Stimulated activated CD4-positive, alpha-beta T cell treated with anti-CD3 and anti-CD28 coated beads, Interleukin-4, amount 100 ng/mL, for 4 hours (primary cell): Measurements from ENCODE around the gene RNF175.
A peak's percentile ranks its signal among the peaks of the same experiment; 100 is the strongest.

Experiments
- DNase-seq, 2 experiments: peaks; one replicate each; pipeline ENCODE4 v3.0.0-alpha.2; 2020

The RNF175 gene

DNA sequence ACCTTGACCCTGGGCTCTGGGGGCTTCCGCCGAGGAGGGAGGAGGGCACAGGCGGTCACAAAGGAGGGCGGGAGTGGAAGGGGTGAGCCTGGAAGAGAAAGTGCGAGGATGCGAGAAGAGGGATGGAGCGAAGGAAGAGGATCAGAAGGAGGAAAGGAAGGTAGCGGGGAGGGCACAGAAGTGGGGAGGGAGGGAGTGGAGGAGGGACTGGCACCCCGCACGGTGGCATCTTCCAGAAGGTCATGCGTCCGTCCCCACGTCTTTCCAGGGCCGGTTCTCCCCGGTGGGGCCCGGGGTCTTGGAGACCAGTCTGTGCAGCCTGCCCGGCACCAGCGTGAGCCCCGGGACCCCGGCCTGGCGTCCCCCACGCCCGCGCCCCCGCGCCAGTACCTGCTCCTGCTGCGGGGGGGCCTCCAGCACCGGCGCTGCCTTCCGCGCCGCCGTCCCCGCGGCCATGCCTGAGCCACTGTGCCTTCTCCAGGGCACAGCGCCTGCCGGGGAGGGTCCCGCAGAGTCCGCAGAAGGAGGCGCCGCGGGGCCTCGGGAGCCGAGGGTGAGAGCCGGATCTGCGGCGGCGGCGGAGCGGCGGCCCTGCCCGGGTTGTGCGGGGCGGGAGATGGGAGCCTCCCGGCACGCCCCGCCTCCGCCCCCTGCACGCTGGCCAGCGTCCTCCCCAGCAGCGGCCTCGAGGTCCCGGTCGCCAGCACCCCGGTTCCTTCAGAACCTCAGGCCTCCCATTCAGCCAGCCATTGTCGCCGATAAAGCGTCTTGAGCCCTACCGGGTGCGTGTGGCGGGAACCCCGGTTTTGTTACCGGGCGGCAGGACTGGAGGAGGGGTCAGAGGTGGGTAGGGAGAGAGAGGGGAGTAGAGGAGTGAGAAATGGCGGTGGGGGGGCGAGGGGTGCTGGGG lies at the start of gene RNF175:
Gene RNF175, minus strand, starts transcription at position 618 of the 910 bp plus-strand sequence. Its CDS starts 162 bp downstream, at position 456.
- peak in 1 of 2 experiments; percentile 29 for DNase-seq

DNA sequence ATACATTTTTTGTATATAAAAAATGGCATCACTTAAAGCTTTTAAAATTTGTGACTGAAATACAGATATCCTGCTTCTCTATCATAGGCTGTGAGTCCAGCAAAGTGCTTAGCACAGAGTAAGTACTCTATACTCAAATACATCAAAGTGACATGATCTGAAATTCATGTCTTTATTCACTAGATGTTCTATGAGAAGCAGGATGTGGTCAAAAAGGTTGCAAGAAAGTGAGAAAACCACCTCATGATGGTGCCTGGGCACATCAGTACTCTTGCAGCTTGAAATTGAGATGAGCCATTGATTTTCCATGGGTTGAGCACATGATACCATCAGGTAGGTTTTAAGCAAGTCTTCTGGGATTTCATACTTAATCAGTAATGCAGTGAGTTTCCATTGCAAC lies 49.5 kb upstream of the RNF175 start:
- no peak for DNase-seq

DNA sequence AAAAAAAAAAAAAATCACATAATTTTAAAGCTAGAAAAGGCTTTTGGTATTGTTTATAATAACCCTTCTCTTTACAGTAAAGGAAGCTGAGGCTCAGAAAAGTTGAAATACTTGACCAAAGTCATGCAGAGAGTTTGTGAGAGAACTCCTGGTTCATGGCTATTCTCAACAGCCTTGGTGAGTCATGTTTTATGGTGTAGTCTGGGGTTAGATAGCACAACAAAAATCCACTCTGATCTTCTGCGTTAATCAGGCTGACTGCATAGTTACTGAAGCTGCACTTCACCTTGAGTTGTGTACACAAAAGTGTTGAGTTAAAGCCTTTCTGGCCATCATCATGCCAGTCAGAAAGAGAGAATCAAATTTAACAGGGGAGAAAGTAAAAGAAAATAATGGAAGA lies 48.4 kb upstream of the RNF175 start:
- DNase-seq, result no peak

DNA sequence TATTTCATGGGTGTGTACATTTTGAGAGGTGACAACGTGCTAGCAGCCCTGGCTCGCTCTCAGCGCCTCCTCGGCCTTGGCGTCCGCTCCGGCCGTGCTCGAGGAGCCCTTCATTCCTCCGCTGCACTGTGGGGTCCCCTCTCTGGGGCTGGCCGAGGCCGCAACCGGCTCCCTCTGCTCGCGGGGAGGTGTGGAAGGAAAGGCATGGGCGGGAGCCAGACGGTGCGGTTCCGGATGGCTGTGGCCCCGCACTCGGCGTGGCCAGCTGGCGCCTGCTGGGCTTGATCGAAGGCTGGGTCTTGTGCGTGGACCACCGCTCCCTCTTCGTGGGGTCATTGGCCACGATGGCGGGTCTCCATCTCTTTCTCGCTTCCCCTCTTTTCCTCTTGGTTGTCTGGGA lies 46.2 kb upstream of the RNF175 start:
- DNase-seq, result no peak

DNA sequence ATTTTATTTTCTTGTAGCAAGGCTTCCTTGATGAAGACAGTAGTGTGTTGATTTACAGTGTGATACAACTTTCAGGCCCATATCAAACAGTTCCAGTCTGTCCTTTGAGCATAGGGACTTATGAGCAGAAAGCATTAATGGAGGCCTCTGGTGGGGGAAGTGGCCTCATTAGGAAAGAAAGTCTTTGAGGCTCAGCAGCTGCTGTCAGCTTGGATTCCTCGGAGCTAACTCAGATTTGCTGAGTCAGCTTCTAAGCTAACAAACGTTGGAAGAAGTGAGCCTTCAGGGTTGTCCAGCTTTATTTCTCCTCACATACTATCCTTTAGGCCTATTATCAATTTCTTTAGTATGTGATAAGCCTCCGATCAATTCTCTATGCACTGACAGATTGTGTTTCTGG lies 44.9 kb upstream of the RNF175 start:
- DNase-seq, result no peak

DNA sequence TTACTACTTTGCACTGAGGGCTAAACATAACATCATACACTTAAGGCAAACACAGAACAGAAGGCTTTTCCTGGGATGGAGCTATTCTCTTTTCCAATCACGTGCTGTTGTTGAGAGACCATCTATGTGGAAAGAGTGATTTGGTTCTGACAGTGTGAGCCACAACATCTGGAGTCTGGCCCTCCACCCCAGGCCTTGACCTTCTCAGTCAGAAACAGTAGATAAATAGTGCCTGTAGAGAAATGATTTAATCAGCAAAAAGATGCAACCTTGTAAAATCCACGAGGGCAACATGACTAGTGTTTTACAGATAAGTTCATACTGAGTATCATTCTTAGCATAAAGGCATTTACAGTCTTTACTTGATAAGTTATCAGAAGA lies 39.9 kb upstream of the RNF175 start:
- DNase-seq, result no peak

DNA sequence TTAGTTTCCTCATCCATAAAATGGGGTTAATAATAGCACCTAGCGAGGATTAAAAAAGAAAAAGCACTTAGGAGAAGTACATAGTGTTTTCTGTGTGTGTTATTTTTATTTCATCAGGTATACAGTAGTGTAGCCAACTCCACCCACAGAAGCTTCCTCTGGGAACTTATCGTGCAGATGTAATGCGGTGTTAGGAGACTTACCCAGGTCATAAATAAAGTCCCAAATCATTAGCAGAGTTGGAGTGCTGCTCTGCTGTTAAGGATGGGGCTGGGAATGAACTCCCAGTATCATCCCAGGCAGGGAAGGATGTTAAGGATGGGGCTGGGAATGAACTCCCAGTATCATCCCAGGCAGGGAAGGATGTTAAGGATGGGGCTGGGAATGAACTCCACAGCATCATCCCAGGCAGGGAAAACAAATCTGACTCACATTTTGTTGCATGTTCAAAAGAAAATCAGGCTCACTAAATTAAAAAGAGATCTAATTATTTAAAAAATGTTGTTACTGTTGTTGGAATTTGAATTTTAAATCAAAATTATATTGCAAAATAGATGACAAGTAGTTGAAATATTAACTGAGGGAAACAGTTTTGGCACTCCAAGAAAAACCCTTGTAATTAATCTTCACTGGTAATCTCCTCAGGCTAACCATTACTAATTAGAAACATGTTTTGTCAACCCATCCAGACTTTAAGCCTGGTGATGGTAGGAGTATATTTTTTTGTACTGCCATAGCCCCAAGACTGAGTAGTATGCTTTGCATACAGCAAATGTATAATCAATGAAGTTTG lies 39.3 kb upstream of the RNF175 start:
- no peak for DNase-seq

DNA sequence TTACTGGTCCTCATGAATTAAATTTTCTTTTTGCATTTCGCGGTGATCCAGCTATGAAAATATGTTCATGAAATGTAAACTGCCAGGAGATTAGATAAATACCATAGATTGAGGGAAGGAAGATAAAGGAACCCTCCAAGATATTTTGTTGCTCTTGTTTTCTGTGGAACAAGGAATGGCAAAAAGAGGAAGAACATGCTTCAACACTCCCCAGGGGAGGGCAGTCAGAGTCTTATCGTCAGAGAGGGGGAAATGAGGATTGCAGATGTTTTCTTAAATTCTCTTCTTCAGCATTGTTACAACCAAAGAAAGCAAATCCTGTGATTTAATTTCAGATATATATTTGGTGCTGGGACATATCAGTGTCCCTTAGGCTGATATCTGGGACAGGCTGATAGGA lies 38.6 kb upstream of the RNF175 start:
- DNase-seq, result no peak

DNA sequence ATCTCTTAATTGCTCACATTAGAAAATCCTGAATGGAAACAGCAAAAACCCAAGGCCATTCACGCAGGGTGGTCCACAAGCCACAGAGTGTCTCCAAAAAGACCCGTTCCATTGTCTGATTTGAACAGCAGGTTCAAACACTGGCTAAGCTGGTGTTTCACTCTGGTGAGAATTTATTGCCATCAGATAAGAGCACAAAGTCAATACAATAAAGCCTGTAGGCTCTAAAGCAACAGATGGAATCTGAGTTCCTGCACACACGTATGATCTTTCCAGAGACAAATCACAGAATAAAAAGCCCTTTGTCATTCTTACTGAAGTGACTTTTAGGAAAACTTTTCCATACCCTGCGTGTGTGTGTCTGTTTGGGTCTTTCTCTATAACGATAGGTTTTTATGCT lies 34.2 kb upstream of the RNF175 start:
- no peak for DNase-seq

DNA sequence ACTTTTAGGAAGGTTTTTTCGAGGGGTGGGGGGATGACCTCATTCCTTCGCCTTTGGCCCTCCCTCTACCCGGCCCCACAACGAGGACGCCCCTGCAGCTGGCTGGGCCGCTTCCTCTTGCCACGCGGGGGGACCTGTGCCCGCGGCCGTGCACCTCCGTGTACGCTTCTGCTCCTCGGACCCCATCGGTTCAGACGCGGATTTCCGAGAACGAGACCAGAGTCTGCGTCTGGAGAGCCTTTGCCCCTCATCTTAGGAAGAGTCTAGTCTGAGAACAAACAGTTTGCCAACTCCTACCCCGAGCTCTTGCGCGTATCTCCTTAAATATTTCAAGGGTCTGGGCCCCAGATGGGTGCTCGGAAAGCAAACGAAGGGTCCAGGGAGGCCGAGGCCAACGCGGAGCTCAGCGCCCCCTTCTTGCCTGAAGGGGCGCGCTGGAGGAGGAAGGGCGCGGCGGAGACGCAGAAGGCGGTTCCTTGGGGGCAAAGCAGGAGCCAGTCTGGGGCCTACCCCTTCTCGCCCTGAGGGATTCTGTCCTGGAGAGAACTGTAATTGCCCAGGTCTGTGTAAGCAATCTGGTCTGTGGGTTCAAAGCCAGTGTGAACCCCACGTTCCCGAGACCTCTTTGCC lies 32.9 kb upstream of the RNF175 start:
- no peak for DNase-seq

DNA sequence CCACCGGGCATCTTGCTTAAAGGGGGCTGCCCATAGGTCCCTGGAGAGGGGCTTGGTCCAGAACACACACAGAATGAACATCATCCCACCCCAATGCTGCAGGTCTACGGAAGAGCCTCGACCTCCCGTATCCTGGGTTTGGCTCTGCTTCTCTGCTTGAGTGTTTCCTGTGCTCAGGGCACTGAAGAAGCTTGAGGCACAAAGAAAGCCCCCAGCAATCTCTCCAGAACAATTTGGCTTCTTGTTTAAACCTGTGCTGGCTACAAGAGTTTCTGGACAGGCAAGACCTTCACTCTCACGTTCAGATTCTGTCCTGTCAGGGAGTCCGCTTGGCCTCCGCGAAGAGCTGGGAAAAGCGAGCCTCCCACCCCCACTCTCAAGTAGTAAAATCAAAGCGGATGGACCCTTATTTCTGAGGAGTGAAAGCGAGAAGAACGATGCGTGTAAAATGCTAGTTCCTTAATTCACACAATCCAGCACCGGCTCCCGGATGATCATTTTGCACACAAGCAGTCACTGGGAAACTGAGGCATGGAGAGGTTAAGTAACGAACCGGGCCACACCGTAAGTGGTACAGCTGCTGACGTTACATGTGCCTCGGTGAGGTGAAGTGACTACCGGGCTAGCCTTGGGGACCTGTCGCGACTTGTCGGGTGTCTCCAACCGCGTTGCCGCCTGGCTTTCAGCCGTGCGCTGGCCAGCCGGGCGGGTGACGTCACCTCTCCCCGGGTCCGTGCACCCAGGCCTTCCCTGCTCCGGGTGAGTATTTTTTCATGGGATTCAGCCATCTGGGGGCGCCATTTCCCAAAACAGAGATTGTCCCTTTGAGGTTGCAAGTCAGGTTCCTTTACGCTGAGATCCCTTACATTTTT lies 32.2 kb upstream of the RNF175 start:
- no peak for DNase-seq

DNA sequence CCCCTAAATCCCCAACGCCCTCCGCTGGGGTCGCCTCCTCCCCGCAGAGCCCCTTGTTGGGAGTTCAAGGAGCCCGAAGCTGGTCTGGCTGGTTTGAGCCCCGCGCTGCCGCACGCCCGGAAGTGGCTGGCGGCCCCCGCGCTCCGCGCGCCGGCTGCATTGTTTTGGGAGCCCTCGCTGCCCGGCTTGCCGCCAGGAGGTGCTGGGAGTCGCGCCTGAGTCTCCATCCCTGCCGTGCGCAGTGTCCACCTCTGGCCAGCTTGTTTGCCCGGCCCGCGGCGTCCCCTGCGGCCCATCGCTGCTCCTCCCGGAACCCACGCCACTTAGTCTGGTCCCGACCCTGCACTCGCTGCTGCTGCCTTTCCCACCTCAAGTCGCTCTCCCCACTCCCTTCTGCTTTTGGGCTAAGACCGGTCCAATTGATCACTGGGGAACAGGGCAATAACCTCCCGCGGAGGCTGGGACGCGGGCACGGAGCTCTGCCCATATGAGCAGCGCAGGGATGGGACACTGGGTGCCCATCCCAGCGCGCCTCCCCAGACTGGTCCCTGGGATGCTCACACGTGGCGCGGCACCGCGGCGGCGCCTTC lies 31.2 kb upstream of the RNF175 start:
- DNase-seq, result no peak

DNA sequence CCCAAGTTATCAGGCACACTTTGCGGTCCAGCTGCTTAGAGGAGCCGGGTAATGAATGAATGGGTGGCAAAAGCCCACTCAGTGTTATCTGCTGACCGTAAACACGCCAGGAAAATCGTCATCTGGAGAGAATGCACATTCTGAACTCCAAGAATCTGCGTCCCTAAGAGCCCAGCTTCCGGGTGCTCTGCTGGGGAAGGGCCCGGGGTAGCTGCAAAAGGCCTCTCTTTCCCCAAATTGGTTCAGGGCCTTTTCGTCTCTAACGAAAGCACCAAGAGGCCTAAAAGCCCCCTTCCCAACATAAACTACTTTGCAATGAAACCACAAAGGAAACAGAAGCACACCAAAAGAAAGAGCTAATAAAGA lies 30.7 kb upstream of the RNF175 start:
- DNase-seq, result no peak

DNA sequence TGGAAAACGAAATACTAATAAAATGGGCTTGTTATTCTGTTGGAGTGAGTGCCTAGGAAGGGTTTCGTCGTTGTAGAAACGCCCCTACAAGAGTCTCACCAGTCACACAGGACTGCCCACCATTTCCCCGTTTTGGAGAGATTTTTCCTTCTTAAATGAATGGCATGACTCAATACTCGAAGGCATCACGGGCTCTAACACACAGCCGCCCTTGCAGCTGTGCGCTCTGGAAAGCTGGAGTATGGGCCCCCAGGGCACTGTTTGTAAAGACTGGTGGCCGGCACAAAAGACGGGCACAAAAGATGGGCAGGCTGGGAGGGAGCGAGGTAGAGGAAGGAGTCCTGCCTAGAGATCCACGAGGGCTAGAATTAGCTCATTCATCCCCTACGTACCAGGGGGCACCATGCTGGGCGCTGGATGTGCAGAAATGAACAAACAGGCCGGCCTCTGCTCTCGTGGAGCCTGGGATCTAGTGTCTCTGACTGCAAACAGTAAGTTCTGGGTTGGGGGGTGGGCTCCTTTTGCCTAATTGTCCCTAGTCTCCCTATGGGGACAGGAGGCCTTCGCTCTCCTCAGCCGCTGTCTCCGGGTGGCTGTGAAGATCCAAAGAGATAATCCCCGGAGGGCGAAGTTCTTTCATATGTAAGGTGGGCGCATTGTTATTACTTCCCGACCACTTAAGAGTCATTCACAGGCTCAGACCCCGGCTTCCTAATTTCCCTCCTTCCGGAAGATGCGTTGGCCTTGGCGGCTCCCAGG lies 30.1 kb upstream of the RNF175 start:
- no peak for DNase-seq

DNA sequence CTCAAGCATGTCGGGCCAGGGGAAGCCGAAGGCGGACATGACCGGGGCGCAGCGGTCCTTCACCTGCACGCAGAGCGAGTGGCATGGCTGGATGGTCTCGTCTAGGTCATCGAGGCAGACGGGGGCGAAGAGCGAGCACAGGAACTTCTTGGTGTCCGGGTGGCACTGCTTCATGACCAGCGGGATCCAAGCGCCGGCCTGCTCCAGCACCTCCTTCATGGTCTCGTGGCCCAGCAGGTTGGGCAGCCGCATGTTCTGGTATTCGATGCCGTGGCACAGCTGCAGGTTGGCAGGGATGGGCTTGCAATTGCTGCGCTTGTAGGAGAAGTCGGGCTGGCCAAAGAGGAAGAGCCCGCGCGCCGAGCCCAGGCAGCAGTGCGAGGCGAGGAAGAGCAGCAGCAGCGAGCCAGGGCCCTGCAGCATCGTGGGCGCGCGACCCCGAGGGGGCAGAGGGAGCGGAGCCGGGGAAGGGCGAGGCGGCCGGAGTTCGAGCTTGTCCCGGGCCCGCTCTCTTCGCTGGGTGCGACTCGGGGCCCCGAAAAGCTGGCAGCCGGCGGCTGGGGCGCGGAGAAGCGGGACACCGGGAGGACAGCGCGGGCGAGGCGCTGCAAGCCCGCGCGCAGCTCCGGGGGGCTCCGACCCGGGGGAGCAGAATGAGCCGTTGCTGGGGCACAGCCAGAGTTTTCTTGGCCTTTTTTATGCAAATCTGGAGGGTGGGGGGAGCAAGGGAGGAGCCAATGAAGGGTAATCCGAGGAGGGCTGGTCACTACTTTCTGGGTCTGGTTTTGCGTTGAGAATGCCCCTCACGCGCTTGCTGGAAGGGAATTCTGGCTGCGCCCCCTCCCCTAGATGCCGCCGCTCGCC lies 28.8 kb upstream of the RNF175 start, which contains the start of gene SFRP2:
Gene SFRP2, minus strand, starts transcription at position 671 of the 864 bp plus-strand sequence. Its CDS starts 248 bp downstream, at position 423.
- no peak for DNase-seq

DNA sequence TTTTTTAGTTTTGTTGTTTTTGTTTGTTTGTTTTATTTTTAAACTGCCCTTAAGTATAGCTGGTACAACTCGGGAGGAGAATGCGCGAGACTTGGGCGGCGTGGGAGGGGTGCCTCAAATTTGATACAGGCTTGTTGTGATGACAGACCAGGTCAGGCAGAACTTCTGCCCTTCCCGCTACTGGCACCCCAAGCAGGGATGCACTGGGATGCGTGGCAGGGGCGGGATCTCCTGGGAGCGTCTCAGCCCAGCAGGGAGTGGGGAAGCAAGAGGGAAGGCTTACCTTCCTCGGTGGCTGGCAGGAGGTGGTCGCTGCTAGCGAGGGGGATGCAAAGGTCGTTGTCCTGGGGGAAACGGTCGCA lies 28.2 kb upstream of the RNF175 start:
- no peak for DNase-seq

DNA sequence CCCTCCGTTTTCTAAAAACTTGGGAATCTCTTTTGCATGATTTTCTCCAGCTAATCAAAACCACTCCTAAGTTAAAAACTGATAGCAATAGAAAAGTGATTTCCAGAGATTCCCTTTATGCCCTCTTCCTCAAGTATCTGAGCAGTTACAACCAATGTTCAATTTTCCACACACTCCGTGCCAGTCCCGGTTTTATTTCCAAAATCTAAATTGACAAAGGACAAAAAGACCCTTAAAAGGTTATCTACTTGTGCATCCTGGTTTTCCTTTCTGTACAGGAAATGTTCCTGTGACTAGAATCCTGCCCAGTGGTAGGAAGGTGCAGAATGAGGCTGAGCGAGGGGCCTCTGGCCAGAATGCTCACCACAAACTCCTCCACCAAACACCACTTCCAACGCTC lies 27.8 kb upstream of the RNF175 start:
- DNase-seq, result no peak

DNA sequence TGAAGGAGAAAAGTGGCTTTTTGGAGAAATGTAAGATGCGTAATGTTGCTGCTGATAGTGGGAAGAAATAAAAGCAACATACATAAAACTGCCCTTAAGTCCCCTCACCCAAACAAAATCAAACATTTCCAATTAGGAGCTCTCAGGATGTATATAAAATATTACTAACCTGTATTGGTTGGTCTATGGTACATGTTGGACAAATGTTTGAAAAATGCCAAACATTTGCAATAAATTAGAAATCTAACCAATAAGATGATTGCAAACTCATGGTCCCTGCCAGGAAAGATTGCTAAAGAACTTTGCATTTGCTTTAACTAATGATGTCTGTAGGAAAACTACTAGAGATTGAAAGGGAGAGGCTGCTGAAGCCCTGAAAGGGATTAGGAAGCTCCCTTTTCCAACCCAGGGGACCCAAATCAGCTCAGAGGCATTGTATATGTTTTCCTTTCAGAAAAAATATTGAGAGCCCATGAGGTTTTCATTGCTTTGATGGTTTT lies 27.3 kb upstream of the RNF175 start:
- no peak for DNase-seq

DNA sequence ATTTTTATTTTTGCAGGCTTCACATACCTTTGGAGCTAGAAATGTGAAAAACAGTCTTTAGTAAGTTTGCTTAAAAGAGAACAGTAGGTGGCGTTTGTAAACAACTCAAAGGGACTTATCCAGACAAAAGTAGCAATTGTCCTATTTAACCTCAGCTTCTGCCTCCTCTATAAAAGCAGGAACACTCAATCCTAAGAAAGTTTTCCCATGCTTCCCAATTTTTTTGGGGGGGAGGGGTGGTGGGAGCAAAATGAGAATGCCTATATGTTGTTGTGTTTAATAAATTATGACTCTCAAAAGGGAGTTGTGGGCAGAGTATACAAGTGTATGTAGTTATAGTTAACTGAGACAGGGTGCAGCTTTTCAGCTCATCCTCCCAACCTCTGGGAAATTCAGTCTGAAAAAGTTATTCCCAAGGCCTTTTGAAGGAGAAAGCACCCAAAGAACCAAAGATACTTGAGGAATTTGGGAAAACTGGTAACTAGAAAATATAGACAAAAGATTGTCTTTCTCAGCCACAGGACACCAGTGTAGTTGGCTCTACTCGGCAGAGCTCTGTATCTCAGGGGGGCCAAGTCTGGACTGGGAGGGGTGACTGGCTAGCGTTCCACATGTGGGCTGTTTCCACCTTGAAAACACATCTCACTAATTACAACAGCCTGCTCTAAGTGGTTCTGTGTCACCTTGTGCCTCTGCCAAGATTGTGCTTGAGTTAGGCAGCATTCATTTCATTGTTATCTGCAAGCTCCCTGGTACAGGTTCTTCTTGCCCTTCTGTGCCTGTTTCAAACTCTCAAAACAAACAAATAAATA lies 26.3 kb upstream of the RNF175 start:
- no peak for DNase-seq
